Keratinocyte (primary cell): ENCODE data around the gene ARHGEF38. TPM values are rescaled to one million over a fixed set of nuclear protein-coding genes. Genes with fewer than 3 reads are reported as not detected.

ENCODE experiments used
- DNase-seq: peaks from one replicate; pipeline ENCODE4 v3.0.0-alpha.2; 2011; ENCODE audit warnings: low read depth, missing footprints, low spot score
- FAIRE-seq: peaks from 2 replicates; lab custom pipeline; 2011; peaks lifted over from hg19 to GRCh38; lab: Jason Lieb, UNC
- H2AFZ ChIP-seq: 2 replicates; pipeline ENCODE4 v1.6.0; 2012; ENCODE audit warnings: low read length, control low read depth, inconsistent platforms; ENCODE audit not compliant: control insufficient read depth
- H3K27ac ChIP-seq: 2 replicates; pipeline ENCODE4 v1.5.1; 2011; ENCODE audit warnings: low read length; ENCODE audit not compliant: control insufficient read depth, insufficient read depth
- H3K27me3 ChIP-seq: 3 replicates; pipeline ENCODE4 v1.6.0; 2011; ENCODE audit warnings: low read length; ENCODE audit not compliant: control insufficient read depth, insufficient read depth; ENCODE audit errors: extremely low read depth
- H3K36me3 ChIP-seq, 2 experiments: 2 replicates in 1 of 2; 3 replicates in 1 of 2; pipeline ENCODE4 v1.5.1; 2011; ENCODE audit warnings: low read length in 2 of 2, mild to moderate bottlenecking in 1 of 2; ENCODE audit not compliant: control insufficient read depth in 2 of 2, insufficient read depth in 2 of 2; ENCODE audit errors: extremely low read depth in 1 of 2
- H3K4me1 ChIP-seq: 3 replicates; pipeline ENCODE4 v1.5.1; 2011; ENCODE audit warnings: low read length; ENCODE audit not compliant: control insufficient read depth, insufficient read depth; ENCODE audit errors: extremely low read depth
- H3K4me2 ChIP-seq: 3 replicates; pipeline ENCODE4 v1.6.0; 2011; ENCODE audit warnings: low read depth, low read length; ENCODE audit not compliant: control insufficient read depth, insufficient read depth; ENCODE audit errors: extremely low read depth
- H3K4me3 ChIP-seq, 3 experiments: fragments of 200-600 bp in 1 of 3; sonication (generic) in 1 of 3; 2 replicates in 2 of 3; 3 replicates in 1 of 3; pipeline ENCODE4 v1.5.1; 2011 to 2016; ENCODE audit warnings: low read length in 3 of 3, mild to moderate bottlenecking in 3 of 3, control low read depth in 2 of 3, inconsistent platforms in 1 of 3, low read depth in 1 of 3, mixed read lengths in 1 of 3, mixed run types in 1 of 3, moderate library complexity in 1 of 3; ENCODE audit not compliant: control insufficient read depth in 2 of 3, insufficient read depth in 2 of 3; ENCODE audit errors: extremely low read depth in 1 of 3
- H3K79me2 ChIP-seq: 2 replicates; pipeline ENCODE4 v1.6.0; 2012; ENCODE audit warnings: low read length; ENCODE audit not compliant: control insufficient read depth, insufficient read depth
- H3K9ac ChIP-seq: 3 replicates; pipeline ENCODE4 v1.6.0; 2011; ENCODE audit warnings: low read length; ENCODE audit not compliant: control insufficient read depth, insufficient read depth; ENCODE audit errors: extremely low read depth
- H3K9me1 ChIP-seq: 3 replicates; pipeline ENCODE4 v1.6.0; 2011; ENCODE audit warnings: low read length; ENCODE audit not compliant: control insufficient read depth, insufficient read depth; ENCODE audit errors: extremely low read depth
- H3K9me3 ChIP-seq: 2 replicates; pipeline ENCODE4 v1.5.1; 2012; ENCODE audit warnings: low read depth, low read length; ENCODE audit not compliant: control insufficient read depth
- H4K20me1 ChIP-seq: 3 replicates; pipeline ENCODE4 v1.6.0; 2011; ENCODE audit warnings: low read length; ENCODE audit not compliant: control insufficient read depth, insufficient read depth; ENCODE audit errors: extremely low read depth
- CTCF ChIP-seq, 3 experiments: IDR thresholded peaks in 1 of 3; conservative IDR thresholded peaks in 1 of 3; optimal IDR thresholded peaks in 1 of 3; 2 replicates in 2 of 3; 3 replicates in 1 of 3; pipeline versions ENCODE3 to v1.5.1; 2011; ENCODE audit warnings: low read length in 3 of 3, mild to moderate bottlenecking in 3 of 3, moderate library complexity in 2 of 3, control low read depth in 1 of 3, inconsistent platforms in 1 of 3; ENCODE audit not compliant: insufficient read depth in 2 of 3; ENCODE audit errors: extremely low read depth in 1 of 3
- EZH2 ChIP-seq: IDR thresholded peaks from one replicate; pipeline ENCODE4 v1.6.1; 2012; ENCODE audit warnings: inconsistent platforms, mild to moderate bottlenecking, low read length, moderate library complexity
- dilution Hi-C: fragments of 300-500 bp; cut with MboI; formaldehyde crosslinking; loops from one replicate; pipeline ENCODE4 v1.7.0; 2020; ENCODE audit warnings: low sequenced_read_pairs; ENCODE audit not compliant: extremely low pct_ligation_motif_present
- polyA plus RNA-seq, 5 experiments: library from polyadenylated mRNA; depleted of rRNA in 3 of 5; stranded (reverse) in 3 of 5; stranded (forward) in 1 of 5; unstranded in 1 of 5; fragments of >200 nt; gene quantifications; 1 replicate in 1 of 5; 2 replicates in 3 of 5; 3 replicates in 1 of 5; pipeline versions ENCODE4 v1.2.1 to v1.2.3, GENCODE V29; 2011 to 2012; ENCODE audit warnings: missing spikeins in 2 of 5, low read depth in 1 of 5, low replicate concordance in 1 of 5

Gene ARHGEF38
- polyA plus RNA-seq, 1 donor (not counting 4 experiments of a cell fraction or from before 2014, with no cell fraction given) = 0.09 TPM

- Histone ChIP-seq H3K4me3 (no peak overlapping the region), H3K9me3 (no peaks in the 10 kb centered on the region), H3K9me1 (no peaks in the 10 kb centered on the region), H3K27ac (no peak overlapping the region), H3K4me2 (no peak overlapping the region), H3K36me3 (no peaks in the 10 kb centered on the region), H3K9ac (no peak overlapping the region), H4K20me1 (no peaks in the 10 kb centered on the region), H2AFZ (no peak overlapping the region), H3K79me2 (no peaks in the 10 kb centered on the region), H3K27me3 (no peaks in the 10 kb centered on the region), H3K4me1 (no peaks in the 10 kb centered on the region)
- TF ChIP-seq EZH2 (no peak), CTCF (optimal IDR thresholded peaks at IDR 0.05 in 1 of 3, IDR thresholded peaks at IDR 0.05 in 1 of 3, conservative IDR thresholded peaks at IDR 0.05 in 1 of 3; ENCODE audit: extremely low read depth in 1 of 3, insufficient read depth in 2 of 3, low read length in 3 of 3) (no peak)
- dilution Hi-C loops = no loop called here
- FAIRE-seq = no peak
- no peak for DNase-seq
Observed at GRCh38 chr4:105587841-105588240, 35.4 kb downstream of the ARHGEF38 start.

GRCh38 chr4:105588252-105588651 is 35.8 kb downstream of the ARHGEF38 start:
- no peak for DNase-seq
- H3K27me3 ChIP-seq = no peaks in the 10 kb centered on the region
- H3K36me3 ChIP-seq = no peaks in the 10 kb centered on the region
- no peak for FAIRE-seq
- H4K20me1 ChIP-seq = no peaks in the 10 kb centered on the region
- no peak overlapping the region for H3K4me3 ChIP-seq
- H3K79me2 ChIP-seq = no peaks in the 10 kb centered on the region
- dilution Hi-C loops = no loop called here
- H3K4me1 ChIP-seq = no peaks in the 10 kb centered on the region
- H3K9me1 ChIP-seq = no peaks in the 10 kb centered on the region
- no peak overlapping the region for H3K27ac ChIP-seq
- no peak overlapping the region for H3K9ac ChIP-seq
- no peak overlapping the region for H2AFZ ChIP-seq
- no peaks in the 10 kb centered on the region for H3K9me3 ChIP-seq
- TF ChIP-seq CTCF (optimal IDR thresholded peaks at IDR 0.05 in 1 of 3, IDR thresholded peaks at IDR 0.05 in 1 of 3, conservative IDR thresholded peaks at IDR 0.05 in 1 of 3; ENCODE audit: extremely low read depth in 1 of 3, insufficient read depth in 2 of 3, low read length in 3 of 3) (no peak), EZH2 (no peak)
- H3K4me2 ChIP-seq = no peak overlapping the region
